HG02840 (cell line): ENCODE data around the gene MAS1.
"Not testable (repeated sequence)": the region's sequence is repeated elsewhere in the genome, so short reads cannot be mapped to it uniquely, and the experiment has no call there.

Source experiments
- ATAC-seq: cut with Tn5 transposase; IDR thresholded peaks from one replicate; pipeline ENCODE4 v1.9.1; 2021; ENCODE audit warnings: mild to moderate bottlenecking, moderate library complexity, moderate number of reproducible peaks; ENCODE audit not compliant: unreplicated experiment, low FRiP score

Gene MAS1

GRCh38 chr6:159890792-159891191 lies at the start of gene MAS1:
MAS1 (plus strand) TSS chr6:159890988; CDS start chr6:159906956, 15,968 bp downstream.
- no peak for ATAC-seq

GRCh38 chr6:159842035-159842434 lies 48.8 kb upstream of the MAS1 start:
- no peak for ATAC-seq

GRCh38 chr6:159844737-159845645 lies 45.8 kb upstream of the MAS1 start:
- no peak for ATAC-seq

GRCh38 chr6:159848552-159848951 lies 42.2 kb upstream of the MAS1 start:
- ATAC-seq: not testable (repeated sequence)

- not testable (repeated sequence) for ATAC-seq
These were observed 40.9 kb upstream of the MAS1 start for GRCh38 chr6:159849851-159850250.

- ATAC-seq: no peak
These were observed 37.9 kb upstream of the MAS1 start for GRCh38 chr6:159852877-159853276.

GRCh38 chr6:159853754-159854153 lies 37.0 kb upstream of the MAS1 start:
- ATAC-seq: no peak

- no peak for ATAC-seq
These were observed 35.8 kb upstream of the MAS1 start for GRCh38 chr6:159854959-159855358.

GRCh38 chr6:159858259-159858658 lies 32.5 kb upstream of the MAS1 start:
- ATAC-seq: no peak

GRCh38 chr6:159860482-159860881 lies 30.3 kb upstream of the MAS1 start:
- no peak for ATAC-seq

- no peak for ATAC-seq
These were observed 28.7 kb upstream of the MAS1 start for GRCh38 chr6:159862103-159862502.

- ATAC-seq: not testable (repeated sequence)
These were observed 27.4 kb upstream of the MAS1 start for GRCh38 chr6:159863341-159863740.

- no peak for ATAC-seq
These were observed 25.4 kb upstream of the MAS1 start for GRCh38 chr6:159865226-159865920.

- ATAC-seq: no peak
These were observed 24.2 kb upstream of the MAS1 start for GRCh38 chr6:159866286-159867247.

GRCh38 chr6:159871241-159871640 lies 19.5 kb upstream of the MAS1 start:
- no peak for ATAC-seq

- no peak for ATAC-seq
These were observed 18.9 kb upstream of the MAS1 start for GRCh38 chr6:159871906-159872305.

GRCh38 chr6:159874435-159874834 lies 16.4 kb upstream of the MAS1 start:
- ATAC-seq: no peak

- ATAC-seq: no peak
These were observed 15.6 kb upstream of the MAS1 start for GRCh38 chr6:159875194-159875593.

GRCh38 chr6:159876242-159876641 lies 14.5 kb upstream of the MAS1 start:
- ATAC-seq: no peak

- no peak for ATAC-seq
These were observed 13.5 kb upstream of the MAS1 start for GRCh38 chr6:159877256-159877808.
